Measurements from ENCODE around the gene DMXL2. TPM values are rescaled to one million over a fixed set of nuclear protein-coding genes. Genes with fewer than 3 reads are reported as not detected.

The DMXL2 gene
- total and polyA plus RNA-seq, 9 of the 15 experiments (the other 6 are each of a cell fraction or from before 2014, with no cell fraction given), result 9.3 to 57.7 (median 30.7) TPM

DNA sequence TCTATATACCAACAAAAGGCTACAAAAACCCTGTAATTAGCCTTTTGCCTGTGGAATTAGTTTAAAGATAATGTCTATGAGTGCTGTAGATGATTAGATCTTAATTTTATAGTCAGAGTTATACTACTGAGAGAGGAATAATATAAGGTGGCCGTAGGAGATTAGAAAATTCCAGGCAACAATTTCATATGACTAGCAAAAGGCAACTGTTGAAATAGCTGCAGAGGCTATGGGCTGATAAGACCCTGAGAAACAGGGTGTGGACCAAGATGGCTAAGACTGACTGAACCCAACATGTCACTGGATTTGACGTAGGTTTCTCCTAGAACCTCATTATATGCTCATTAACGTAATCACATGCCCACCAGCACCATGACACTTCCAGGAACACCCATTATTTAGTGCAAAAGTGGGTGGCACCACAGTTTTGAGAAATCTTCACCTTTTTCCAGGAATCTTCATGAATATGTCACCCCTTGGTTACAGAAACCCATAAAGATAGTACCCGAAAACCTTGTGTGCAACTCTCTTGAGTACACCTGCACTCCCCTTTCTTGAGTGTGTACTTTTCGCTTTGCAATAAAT, 29.6 kb upstream of the DMXL2 start (continued):
- TF ChIP-seq, protein P1, sequence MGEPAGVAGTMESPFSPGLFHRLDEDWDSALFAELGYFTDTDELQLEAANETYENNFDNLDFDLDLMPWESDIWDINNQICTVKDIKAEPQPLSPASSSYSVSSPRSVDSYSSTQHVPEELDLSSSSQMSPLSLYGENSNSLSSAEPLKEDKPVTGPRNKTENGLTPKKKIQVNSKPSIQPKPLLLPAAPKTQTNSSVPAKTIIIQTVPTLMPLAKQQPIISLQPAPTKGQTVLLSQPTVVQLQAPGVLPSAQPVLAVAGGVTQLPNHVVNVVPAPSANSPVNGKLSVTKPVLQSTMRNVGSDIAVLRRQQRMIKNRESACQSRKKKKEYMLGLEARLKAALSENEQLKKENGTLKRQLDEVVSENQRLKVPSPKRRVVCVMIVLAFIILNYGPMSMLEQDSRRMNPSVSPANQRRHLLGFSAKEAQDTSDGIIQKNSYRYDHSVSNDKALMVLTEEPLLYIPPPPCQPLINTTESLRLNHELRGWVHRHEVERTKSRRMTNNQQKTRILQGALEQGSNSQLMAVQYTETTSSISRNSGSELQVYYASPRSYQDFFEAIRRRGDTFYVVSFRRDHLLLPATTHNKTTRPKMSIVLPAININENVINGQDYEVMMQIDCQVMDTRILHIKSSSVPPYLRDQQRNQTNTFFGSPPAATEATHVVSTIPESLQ (CRISPR knock-in tag; IDR thresholded peaks at IDR 0.05), result no peak
- TF ChIP-seq PHB2 (IDR thresholded peaks at IDR 0.05; ENCODE audit: low read depth), result peak; percentile 77; the same call in 1 of the 2 replicates
- peak; percentile 96 for TF ChIP-seq STAT5A (IDR thresholded peaks at IDR 0.05; ENCODE audit: borderline replicate concordance, low read length)
- TF ChIP-seq HINFP (tag; conservative IDR thresholded peaks at IDR 0.05; ENCODE audit: low read depth), result no peak
- no peak for TF ChIP-seq BRD9 (IDR thresholded peaks at IDR 0.05; ENCODE audit: low read depth, partially characterized antibody)
- TF ChIP-seq KDM4B (IDR thresholded peaks at IDR 0.05; ENCODE audit: borderline replicate concordance in 2 of 2, low read depth in 1 of 2), result no peak
- TF ChIP-seq, protein P2, sequence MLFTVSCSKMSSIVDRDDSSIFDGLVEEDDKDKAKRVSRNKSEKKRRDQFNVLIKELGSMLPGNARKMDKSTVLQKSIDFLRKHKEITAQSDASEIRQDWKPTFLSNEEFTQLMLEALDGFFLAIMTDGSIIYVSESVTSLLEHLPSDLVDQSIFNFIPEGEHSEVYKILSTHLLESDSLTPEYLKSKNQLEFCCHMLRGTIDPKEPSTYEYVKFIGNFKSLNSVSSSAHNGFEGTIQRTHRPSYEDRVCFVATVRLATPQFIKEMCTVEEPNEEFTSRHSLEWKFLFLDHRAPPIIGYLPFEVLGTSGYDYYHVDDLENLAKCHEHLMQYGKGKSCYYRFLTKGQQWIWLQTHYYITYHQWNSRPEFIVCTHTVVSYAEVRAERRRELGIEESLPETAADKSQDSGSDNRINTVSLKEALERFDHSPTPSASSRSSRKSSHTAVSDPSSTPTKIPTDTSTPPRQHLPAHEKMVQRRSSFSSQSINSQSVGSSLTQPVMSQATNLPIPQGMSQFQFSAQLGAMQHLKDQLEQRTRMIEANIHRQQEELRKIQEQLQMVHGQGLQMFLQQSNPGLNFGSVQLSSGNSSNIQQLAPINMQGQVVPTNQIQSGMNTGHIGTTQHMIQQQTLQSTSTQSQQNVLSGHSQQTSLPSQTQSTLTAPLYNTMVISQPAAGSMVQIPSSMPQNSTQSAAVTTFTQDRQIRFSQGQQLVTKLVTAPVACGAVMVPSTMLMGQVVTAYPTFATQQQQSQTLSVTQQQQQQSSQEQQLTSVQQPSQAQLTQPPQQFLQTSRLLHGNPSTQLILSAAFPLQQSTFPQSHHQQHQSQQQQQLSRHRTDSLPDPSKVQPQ (CRISPR knock-in tag; IDR thresholded peaks at IDR 0.05; ENCODE audit: borderline replicate concordance), result no peak
- no peak for TF ChIP-seq SRSF1 (IDR thresholded peaks at IDR 0.05; ENCODE audit: low read depth, low read length)
- no peak for TF ChIP-seq ZNF212 (CRISPR knock-in tag; IDR thresholded peaks at IDR 0.05)
- TF ChIP-seq ZBED1 (IDR thresholded peaks at IDR 0.05), result 0 out of 2 replicates have a peak, but pooled peaks have one; percentile 55
- no peak for TF ChIP-seq PHB (CRISPR knock-in tag; IDR thresholded peaks at IDR 0.05)
- no peak for TF ChIP-seq NFXL1 (CRISPR knock-in tag; IDR thresholded peaks at IDR 0.05)
- TF ChIP-seq PTTG1 (tag; IDR thresholded peaks at IDR 0.05; ENCODE audit: low read depth), result no peak
- TF ChIP-seq MTA3 (IDR thresholded peaks at IDR 0.05; ENCODE audit: borderline replicate concordance), result peak; percentile 90
- TF ChIP-seq, protein P3, sequence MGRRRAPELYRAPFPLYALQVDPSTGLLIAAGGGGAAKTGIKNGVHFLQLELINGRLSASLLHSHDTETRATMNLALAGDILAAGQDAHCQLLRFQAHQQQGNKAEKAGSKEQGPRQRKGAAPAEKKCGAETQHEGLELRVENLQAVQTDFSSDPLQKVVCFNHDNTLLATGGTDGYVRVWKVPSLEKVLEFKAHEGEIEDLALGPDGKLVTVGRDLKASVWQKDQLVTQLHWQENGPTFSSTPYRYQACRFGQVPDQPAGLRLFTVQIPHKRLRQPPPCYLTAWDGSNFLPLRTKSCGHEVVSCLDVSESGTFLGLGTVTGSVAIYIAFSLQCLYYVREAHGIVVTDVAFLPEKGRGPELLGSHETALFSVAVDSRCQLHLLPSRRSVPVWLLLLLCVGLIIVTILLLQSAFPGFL (CRISPR knock-in tag; IDR thresholded peaks at IDR 0.05), result no peak
- TF ChIP-seq, protein P4, sequence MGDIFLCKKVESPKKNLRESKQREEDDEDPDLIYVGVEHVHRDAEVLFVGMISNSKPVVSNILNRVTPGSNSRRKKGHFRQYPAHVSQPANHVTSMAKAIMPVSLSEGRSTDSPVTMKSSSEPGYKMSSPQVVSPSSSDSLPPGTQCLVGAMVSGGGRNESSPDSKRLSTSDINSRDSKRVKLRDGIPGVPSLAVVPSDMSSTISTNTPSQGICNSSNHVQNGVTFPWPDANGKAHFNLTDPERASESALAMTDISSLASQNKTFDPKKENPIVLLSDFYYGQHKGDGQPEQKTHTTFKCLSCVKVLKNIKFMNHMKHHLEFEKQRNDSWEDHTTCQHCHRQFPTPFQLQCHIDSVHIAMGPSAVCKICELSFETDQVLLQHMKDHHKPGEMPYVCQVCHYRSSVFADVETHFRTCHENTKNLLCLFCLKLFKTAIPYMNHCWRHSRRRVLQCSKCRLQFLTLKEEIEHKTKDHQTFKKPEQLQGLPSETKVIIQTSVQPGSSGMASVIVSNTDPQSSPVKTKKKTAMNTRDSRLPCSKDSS (IDR thresholded peaks at IDR 0.05; ENCODE audit: low read depth, partially characterized antibody), result no peak
- peak; percentile 92 for TF ChIP-seq NCOR1 (IDR thresholded peaks at IDR 0.05)
- peak; percentile 95 for TF ChIP-seq DPF2 (IDR thresholded peaks at IDR 0.05)
